Mucosa of gallbladder (tissue), 1 donor: ENCODE results near the gene EID2. TPM values are rescaled to one million over a fixed set of nuclear protein-coding genes. Genes with fewer than 3 reads are reported as not detected.

Experiments
- DNase-seq: peaks from one replicate; pipeline ENCODE4 v3.0.0-alpha.2; 2020; ENCODE audit warnings: low spot score
- total RNA-seq: library from RNA; stranded (reverse); gene quantifications from one replicate; pipeline ENCODE4 v1.2.1, GENCODE V29; 2021
- donor health status: DM: no; HTN: no; CAD: no.

EID2 gene, protein sequence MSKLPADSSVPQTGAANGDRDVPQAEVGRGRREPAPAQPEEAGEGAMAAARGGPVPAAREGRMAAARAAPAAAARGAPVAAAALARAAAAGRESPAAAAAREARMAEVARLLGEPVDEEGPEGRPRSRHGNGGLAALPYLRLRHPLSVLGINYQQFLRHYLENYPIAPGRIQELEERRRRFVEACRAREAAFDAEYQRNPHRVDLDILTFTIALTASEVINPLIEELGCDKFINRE
- total RNA-seq = 15.0 TPM

DNA sequence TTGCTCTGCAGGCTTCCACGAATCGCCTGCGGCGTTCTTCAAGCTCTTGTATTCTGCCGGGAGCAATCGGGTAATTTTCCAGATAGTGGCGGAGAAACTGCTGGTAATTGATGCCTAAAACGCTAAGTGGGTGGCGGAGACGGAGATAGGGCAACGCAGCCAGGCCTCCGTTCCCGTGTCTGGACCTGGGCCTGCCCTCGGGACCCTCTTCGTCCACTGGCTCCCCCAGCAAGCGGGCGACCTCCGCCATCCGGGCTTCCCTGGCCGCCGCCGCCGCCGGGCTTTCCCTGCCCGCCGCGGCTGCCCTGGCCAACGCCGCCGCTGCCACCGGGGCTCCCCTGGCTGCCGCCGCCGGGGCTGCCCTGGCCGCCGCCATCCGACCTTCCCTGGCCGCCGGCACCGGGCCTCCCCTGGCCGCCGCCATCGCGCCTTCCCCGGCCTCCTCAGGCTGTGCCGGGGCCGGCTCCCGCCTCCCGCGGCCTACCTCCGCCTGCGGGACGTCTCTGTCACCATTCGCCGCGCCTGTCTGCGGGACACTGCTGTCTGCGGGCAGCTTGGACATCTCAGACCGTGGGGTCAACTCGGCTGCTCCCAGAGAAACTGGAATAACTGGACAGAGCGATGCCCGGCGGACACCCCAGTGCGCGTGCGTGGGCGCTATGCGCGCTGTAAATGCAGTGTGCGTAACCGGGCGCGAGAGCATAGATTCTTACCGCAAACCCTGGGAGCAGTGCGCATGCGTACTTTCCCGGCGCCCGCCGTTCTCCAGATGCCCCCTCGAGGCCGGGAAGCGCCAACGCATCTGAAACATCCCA, at the start of gene EID2:
EID2 (minus strand) TSS at position 644 of the 815 bp plus-strand sequence; CDS start at position 562, 82 bp downstream.
- peak; percentile 96 for DNase-seq

DNA sequence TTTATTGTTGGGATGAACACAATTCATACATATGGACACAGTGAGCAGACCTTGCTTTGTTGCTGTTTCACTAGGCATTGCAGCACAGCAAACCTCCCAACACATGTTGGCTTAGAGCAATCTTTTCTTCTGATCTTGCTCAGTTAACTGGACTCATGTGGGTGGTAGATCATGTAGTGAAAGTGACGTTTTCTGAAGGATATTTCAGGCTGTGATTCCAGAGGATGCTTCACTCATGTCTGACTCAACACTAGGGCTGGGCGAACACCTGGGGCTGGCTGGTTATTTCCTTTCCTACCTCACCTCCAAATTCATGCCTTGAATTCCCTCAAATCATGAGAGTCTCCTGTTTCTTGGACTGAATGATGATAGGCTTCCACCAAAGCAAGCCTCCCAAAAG, 48.1 kb upstream of the EID2 start:
- no peak for DNase-seq

DNA sequence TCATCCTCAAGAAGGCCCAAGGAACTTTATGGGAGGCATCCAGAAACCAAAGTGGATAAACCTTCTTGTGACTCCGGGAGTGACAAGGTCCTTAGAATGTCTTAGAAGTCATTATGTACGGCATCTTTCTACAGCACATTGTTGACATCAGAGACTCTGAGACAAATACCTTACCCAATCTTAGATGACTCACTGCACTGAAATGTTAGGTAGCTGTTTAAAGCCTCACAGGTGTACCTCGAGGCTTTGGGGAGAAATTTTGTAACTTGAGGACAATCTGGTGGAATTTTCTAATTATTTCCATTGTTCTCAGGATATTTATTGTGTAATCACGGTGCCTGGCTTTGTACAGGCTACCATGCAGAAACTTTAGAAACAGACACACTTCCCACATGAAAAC, 47.5 kb upstream of the EID2 start:
- DNase-seq = no peak

DNA sequence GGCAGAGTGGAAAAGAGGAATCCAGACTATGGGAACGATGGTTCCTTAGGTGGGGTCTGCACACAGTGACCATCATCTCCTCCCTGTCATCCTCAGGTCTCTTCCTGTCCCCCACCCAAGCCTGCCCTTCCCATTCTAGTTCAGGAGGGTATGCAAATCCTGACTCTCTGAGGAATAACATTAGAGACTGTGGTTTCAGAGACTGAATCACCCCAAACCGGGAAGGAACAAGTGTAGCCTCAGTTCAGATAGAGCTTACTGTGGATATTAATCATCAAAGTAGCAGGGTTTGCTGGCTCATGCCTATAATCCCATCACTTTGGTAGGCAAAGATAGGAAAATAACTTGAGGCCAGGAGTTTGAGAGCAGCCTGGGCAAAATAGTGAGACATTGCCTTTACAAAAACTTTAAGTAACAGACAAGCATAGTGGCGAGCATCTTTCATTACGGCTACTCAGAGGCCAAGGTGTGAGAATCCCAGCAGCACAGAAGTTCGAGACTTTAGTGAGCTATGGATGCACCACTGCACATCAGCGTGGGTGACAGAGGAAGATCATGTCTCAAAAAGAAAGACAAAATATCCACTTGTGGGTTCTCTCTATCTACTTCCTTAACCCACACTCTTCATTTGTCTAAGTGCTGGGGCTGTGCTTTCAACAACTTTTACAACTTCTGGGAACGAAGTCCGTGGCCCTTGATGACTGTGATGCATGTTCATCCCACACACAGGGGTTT, 43.1 kb upstream of the EID2 start:
- DNase-seq = no peak

DNA sequence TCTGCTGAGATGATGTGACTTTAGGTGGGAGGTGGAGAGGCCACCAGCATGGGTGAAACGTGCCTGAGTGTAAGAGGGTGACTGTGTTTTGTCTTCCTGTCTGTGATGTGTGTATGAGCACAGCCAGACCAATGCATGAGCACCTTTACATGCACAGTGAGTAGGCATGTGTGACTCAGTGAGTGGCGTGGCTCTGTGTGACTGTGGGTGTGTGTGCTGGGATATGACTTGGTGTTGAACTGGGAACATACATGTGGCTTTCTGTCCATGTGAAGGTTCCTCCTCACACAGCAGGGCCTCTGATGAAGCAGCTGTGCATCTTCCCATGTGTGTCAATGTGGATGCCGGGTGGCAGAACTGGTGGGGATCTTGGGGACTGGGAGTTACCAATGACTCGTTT, 42.5 kb upstream of the EID2 start:
- DNase-seq = no peak

DNA sequence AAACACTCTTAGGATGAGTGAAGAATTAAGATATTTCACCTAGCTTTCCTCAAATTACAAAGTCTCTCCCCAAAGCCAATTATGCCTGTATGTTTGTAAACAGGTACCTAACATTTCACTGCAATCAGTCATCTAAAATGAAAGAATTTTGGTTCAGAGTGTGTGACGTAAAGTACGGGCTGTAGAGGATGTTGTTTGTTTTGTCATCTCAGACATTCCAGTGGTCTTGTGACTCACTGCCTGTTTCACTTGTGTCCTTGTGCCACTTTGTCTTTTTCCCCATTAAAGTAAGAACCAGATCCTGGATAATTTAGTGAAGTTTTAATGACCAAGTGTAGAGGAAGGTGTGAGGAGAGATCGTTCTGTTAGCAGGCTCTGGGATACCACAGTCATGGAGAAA, 28.6 kb upstream of the EID2 start:
- DNase-seq = no peak

DNA sequence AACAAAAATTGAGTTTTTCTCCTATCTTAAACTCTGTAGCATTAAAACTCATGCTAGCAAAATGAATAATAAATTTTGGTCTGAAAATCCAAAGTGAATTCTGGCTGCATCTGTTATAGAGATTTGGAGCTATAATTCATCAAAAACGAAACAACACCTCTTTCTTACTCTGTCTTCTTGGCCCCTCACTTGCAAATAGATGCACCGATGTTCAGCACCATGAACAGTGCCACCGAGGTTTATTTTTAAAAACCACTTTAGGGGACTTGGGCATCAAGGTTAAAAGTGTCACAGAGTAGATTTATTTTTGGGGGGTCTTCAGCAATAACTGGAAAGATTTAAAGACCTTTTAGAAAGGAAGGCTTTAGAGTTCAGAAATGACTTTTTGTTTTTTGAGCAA, 26.1 kb upstream of the EID2 start:
- no peak for DNase-seq

DNA sequence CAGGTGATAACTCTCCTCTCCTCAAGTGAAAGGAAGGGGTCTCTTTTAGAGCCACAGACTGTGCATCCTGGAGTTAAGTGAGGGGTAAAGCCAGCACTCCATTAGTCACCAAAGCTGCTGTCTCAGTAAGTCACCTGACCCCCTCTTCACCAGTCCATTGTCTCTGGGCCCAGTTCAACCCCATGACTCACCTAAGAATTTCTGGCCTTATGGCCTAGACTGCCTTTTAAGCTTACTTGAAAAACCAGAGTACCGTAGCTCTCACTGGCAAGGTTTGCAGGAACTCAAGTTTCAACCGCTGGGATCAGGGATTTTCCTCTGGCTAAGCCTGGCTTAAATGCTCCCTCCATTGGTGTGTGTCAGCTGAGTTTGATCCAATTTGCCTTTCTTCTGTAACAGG, 23.4 kb upstream of the EID2 start:
- no peak for DNase-seq

DNA sequence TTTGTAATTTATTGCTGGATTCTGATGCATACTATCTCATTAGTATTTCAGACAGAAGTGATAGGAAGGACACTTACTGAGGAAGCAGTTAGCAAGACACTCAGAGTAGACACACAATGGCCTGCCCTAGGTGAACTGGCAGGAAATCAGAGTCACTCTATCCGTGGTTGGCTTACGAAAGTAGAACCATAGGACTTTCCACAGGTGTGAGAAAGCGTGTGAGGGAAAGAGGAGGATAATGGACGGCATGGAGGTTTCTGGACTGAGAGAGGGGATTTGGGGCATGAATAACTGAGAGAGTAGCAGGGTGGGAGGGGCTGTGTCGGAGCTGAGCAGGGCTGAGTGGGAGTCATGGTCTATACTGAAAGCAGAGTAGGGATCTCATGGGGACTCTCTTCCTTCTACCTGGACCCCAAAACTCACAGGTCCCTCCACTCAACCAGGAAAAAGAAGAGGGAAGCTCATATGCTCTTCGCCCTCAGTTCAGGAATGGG, 18.7 kb upstream of the EID2 start:
- no peak for DNase-seq

DNA sequence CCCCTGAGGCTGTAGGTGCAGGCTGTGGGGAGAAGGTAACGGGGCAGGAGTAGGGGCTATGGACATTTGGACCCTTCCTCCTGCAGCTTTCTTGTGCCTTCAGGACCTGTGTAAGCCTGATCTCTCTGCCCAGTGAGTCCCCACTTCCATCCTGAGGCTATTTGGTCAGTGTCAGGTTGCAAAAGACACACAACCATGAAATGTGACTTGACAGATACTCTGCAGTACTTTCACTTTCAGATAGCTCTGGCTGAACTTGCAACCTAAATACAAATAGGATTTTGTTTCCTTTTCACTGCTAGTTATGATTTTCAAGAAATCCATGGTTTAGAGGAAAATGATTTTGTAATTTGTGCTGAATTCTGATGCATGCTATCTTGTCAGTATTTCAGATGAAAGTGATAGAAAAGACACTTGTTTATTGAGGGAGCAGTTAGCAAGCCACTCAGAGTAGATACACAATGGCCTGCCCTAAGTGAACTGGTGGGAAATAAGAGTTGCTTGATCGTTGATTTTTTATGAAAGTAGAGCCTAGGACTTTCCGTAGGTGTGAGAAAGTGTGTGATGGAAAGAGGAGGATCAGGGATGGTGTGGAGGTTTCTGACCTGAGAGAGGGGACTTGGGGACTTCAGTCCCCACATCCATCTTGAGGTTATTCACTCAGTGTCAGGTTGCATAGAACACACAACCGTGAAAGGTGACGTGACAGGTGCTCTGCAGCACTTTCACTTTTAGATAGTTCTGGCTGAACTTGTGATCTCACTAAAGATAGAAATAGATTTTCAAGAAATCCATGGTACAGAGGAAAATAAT, 18.1 kb upstream of the EID2 start:
- DNase-seq = no peak

DNA sequence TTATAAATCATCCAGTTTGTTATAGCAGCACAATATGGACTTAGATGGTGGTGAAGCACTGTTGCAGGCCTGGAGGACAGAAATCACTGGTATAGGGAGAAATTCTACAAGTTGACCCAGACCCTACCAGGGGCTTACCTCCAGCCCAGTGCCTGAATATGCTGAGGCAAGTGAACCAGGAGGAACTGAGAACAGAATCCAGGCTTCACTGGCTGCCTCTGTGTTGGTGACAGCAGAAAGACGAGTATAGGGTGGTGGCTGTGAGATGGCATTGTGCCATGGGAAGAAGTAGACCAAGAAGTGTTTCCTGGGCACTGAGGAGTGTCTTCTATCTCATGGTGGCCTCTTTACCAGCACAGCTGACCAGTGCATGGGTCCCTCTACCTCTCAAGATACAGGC, 15.9 kb upstream of the EID2 start:
- DNase-seq = no peak

DNA sequence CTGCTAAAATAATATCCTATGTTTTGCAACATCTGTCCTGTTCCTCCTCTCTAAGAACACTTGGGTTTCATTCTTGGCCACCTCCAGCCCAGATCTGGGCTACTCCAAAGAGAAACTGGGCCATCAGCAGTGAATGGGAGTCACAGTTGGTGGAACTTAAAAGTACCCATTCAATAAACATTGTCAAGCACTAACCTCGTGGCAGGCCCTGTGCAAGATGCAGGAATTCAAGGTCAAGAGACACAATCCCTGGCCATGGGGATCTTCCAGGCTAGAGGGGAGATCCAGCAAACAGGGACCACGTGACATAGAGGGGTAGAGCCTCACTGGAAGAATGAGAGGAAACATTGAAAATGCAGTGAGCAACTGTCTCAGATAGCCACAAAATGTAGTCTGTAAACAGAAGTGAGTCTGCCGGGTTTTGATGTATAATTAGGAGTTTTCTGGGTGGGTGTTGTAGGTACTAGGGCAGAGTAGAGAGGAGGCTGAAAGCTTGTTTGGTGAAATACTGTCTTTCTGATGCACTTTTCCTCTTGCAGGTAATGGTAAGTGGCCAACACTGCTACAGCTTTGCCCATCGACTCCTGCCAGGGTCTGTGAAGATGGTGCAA, 14.8 kb upstream of the EID2 start:
- no peak for DNase-seq

DNA sequence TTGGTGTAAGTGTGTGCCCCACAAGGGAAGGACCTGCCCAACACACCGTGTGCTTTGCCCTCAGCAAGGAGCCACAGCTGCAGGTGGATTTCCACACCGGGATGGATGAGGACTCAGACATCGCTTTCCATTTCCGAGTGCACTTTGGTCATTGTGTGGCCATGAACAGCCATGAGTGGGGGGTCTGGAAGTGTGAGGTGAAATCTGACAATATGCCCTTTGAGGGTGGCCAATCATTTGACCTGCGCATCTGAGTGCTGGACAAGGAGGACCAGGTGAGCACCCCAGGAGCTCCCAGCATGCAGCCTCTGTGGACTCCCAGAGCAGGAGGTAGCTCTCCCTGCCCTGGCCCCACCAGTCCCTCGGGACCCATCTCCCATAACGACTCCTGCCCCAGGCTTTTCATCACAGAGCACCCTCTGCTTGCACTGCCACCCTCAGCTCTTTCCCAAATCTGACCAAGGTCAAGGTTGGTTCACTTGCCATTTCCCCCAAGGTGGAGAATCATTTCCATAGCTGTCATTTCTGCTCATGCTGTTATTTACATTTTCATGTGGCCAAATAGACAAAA, 13.2 kb upstream of the EID2 start:
- DNase-seq = no peak

DNA sequence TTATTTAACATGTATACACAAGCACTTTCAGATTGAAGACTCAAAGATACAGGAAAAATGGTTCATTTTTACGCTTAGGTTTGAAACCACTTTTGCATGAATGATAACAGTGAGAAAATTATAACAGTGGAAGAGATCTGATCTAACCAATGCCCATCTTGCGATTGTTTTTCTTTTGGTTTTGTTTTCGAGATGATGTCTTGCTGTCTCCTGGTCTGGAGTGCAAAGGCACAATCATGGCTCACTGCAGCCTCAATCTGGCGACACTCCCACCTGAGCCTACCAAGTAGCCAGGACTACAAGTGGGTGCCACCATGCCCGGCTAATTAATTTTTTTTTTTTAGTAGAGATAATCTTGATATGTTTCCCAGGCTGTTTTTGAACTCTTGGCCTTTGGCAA, 10.2 kb upstream of the EID2 start:
- no peak for DNase-seq

DNA sequence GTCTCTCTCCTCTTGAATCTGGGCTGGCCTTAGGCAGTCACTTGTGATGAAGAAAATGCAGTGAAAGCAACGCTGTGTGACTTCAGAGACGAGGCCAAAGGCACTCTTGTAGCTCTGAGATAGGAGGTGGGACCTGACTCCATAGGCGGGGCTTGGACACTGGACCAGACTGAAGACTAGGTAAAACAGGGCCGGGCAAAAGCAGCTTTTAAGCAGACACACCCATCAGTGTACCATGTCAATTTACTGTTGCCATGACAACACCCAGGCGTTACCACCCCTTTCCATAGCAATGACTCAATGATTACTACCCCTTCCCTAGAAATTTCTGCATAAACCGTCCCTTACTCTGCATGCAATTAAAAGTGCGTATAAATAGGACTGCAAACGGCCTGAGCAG, 6.6 kb upstream of the EID2 start:
- no peak for DNase-seq

DNA sequence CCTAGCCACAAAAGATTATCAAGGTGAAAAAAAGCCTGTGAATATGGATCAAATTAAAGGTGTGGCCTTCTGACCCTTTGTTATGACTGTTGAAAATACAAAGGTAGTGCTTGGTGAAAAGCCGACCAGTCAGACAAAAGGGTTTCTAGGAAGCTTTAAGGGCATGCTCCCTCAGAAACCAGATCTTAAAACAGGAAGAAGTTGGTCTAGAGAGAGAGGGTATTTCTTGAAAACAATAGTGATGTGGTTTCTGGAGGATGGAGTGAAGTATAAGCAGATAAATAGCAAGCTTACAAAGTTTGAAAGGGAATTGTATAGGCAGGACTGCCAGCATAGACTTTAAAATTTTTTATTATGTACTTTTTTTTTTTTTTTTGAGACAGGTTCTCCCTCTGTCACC, 5.0 kb upstream of the EID2 start:
- no peak for DNase-seq

DNA sequence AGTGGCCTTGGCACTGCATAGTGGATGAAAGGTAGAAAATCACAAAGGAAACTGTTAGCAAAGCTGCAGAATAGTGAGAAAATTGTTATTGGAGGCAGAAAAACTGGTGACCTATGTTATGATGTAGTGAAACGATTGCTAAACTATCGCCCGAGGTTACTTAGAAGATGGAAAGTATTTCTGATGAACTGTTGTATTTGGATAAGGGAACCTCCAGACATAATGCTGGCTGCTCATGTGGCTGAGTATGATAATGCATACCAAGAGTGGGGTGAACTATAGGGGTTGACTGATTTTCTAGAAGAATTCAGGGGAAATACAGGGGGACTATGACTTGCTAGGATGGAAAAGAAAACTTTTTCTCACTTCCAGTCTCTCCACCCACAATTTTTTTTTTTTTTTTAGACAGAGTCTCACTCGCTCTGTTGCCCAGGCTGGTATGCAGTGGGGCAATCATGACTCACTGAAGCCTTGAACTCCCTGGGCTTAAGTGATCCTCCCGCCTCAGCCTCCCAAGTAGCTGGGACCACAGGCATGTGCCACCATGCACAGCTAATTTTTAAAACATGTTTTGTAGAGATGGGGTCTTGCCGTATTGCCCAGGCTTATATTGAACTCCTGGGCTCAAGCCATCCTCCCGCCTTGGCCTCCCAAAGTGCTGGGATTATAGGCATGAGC, 4.4 kb upstream of the EID2 start:
- no peak for DNase-seq

DNA sequence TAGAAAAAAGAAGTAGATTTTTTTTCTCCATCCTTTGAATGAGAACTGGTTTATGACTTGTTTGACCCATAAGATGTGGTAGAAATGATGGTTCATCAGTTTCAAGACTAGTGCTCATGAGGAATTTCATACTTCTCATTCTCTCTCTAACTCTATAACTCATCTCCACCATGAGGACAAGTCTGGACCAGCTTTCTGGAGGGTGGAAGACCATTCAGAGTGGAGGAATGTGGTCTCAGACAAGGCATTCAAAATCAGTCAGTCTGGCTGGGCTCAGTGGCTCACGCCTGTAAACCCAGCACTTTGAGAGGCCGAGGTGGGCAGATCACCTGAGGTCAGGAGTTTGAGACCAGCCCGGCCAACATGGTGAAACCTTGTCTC, 3.5 kb upstream of the EID2 start:
- DNase-seq = no peak

DNA sequence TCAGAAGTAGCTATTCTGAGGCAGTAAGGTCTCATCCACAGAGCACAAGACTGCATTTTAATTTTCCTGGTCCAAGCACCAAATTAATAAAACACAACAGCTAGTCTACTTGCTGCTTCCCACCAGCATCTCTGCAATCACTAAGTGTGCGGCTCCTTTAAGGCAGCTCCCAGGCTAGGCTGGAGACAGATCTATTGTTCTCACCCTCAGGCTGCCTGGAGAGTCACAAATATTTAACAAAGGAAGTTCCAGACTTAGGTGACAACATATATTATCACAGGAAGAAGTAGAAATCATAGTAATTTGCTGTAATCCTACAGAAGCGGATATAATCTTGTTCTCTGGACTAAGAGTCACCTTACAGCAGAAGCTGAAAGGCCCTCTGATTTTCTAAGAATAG, 2.2 kb upstream of the EID2 start:
- DNase-seq = no peak

DNA sequence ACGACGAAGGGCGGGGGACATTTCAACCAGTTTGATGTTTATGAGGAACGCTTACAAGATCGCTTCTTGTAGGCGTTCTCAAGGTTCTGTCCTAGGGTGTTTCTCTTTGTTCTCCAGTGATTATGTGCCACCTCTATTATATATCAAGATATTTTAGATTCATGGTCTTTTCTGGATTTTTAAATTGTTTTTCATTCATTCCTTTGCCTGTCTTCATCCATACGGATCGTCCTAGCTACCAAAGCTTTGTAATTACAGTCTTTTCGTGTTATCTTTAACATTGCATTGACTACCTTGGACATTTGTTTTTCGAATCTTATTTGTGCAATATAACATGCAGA, 342 bp upstream of the EID2 start:
- DNase-seq = no peak

DNA sequence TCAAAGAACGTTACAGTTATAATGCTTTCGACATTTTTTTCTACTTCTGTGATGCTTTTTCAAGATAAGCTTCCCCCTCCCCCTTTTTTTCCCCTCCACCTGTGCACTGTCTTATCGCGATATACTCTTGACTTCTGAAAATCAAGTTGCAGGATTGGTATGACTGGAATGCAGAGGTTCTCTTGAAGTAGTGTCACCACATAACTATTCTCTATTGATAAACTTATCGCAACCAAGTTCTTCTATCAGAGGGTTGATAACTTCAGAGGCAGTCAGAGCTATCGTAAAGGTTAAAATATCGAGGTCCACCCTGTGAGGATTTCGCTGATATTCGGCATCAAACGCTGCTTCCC, 820 bp downstream of the EID2 start:
- DNase-seq = no peak
